ENCODE results near the gene ARHGAP26.

DNA sequence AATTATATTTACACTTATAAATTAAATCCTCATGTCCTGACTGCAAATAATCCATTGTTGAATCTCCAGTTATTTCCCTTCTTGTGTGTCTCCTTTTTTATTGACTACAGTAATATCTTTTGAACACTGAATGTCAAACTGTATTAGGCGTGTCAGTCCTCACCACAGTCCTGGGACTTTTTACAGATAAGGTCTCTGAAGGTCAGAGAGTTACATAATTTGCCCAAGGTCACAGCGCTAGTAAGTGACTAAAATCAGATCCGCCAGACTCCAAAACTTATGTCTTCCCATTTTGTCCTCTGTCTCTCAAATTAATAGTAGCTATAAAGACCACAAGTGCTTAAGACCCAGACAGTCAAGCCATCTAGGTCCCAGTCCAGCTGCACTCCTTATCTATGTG, 359.0 kb downstream of the ARHGAP26 start:
- TF ChIP-seq, protein P1, sequence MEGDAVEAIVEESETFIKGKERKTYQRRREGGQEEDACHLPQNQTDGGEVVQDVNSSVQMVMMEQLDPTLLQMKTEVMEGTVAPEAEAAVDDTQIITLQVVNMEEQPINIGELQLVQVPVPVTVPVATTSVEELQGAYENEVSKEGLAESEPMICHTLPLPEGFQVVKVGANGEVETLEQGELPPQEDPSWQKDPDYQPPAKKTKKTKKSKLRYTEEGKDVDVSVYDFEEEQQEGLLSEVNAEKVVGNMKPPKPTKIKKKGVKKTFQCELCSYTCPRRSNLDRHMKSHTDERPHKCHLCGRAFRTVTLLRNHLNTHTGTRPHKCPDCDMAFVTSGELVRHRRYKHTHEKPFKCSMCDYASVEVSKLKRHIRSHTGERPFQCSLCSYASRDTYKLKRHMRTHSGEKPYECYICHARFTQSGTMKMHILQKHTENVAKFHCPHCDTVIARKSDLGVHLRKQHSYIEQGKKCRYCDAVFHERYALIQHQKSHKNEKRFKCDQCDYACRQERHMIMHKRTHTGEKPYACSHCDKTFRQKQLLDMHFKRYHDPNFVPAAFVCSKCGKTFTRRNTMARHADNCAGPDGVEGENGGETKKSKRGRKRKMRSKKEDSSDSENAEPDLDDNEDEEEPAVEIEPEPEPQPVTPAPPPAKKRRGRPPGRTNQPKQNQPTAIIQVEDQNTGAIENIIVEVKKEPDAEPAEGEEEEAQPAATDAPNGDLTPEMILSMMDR (conservative IDR thresholded peaks at IDR 0.05; ENCODE audit: low read depth, low read length): no peak
- TF ChIP-seq POLR2A (IDR thresholded peaks at IDR 0.05; ENCODE audit: low read depth, low read length) (no peak), MAFK (IDR thresholded peaks at IDR 0.05; ENCODE audit: low read depth, low read length) (no peak), RCOR1 (IDR thresholded peaks at IDR 0.05; ENCODE audit: insufficient replicate concordance, low read length) (no peak), RAD21 (IDR thresholded peaks at IDR 0.05; ENCODE audit: low read length) (no peak), MXI1 (IDR thresholded peaks at IDR 0.05; ENCODE audit: borderline replicate concordance, low read depth, low read length) (no peak), RFX5 (IDR thresholded peaks at IDR 0.05; ENCODE audit: low read depth, low read length) (no peak), NFE2L2 (IDR thresholded peaks at IDR 0.05; ENCODE audit: low read depth, low read length) (no peak), BHLHE40 (IDR thresholded peaks at IDR 0.05; ENCODE audit: low read depth, low read length) (no peak), SMC3 (IDR thresholded peaks at IDR 0.05; ENCODE audit: low read depth, low read length) (no peak)
- TF ChIP-seq, protein P2, sequence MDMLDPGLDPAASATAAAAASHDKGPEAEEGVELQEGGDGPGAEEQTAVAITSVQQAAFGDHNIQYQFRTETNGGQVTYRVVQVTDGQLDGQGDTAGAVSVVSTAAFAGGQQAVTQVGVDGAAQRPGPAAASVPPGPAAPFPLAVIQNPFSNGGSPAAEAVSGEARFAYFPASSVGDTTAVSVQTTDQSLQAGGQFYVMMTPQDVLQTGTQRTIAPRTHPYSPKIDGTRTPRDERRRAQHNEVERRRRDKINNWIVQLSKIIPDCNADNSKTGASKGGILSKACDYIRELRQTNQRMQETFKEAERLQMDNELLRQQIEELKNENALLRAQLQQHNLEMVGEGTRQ (IDR thresholded peaks at IDR 0.05; ENCODE audit: low read depth, low read length): no peak
